ENCODE measurements around the gene USP22.
"Not testable (repeated sequence)": the region's sequence is repeated elsewhere in the genome, so short reads cannot be mapped to it uniquely, and the experiment has no call there.

The USP22 gene

GRCh38 chr17:21042458-21043295 lies at the start of gene USP22:
Gene USP22, minus strand, starts transcription at chr17:21043011. Its CDS starts 176 bp downstream, at chr17:21042835.
- no peak for FAIRE-seq

- FAIRE-seq = peak; percentile 13
These were observed 48.2 kb upstream of the USP22 start for GRCh38 chr17:21090902-21091618.

GRCh38 chr17:21089933-21090901 lies 47.4 kb upstream of the USP22 start:
- FAIRE-seq = no peak

DNA sequence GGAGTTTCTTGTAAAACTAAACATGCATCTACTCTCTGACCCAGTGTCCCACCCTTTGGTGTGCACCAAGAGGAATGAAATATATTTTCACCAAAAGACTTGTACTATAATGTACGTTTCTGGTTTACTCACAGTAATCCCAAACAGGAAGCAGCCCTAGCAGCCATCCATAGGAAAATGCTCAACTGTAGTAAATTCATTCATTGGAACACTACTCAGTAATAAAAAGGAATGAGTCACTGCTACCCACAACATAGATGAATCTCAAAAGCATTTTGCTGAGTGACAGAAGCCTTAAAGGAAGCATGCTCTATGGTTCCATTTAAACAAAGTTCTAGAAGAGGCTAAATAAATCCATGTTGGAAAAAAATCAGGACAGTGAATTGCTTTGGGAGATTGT lies 46.3 kb upstream of the USP22 start:
- no peak for FAIRE-seq

DNA sequence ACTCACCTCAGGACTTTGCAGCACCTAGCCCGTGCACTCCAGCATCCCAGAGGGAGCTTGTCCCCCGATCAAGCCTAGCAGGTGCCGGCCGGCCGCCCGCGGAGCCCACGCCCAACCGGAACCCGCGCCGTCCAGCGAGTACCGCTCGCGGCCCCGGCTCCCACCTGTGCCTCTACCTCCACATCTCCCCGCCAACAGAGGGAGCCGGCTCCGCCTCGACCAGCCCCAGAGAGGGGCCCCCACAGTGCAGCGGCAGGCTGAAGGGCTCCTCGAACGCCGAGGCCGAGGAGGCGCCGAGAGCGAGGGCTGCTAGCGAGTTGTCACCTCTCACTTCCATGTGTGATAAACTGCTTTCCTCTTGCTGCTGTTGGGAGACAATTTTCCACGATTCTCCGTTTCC lies 42.9 kb upstream of the USP22 start:
- no peak for FAIRE-seq

- FAIRE-seq = not testable (repeated sequence)
These were observed 42.5 kb upstream of the USP22 start for GRCh38 chr17:21085280-21085679.

- no peak for FAIRE-seq
These were observed 39.2 kb upstream of the USP22 start for GRCh38 chr17:21082001-21082436.

- no peak for FAIRE-seq
These were observed 36.4 kb upstream of the USP22 start for GRCh38 chr17:21079196-21079595.

- no peak for FAIRE-seq
These were observed 35.4 kb upstream of the USP22 start for GRCh38 chr17:21078016-21078780.

- FAIRE-seq = no peak
These were observed 34.5 kb upstream of the USP22 start for GRCh38 chr17:21077281-21077680.

- FAIRE-seq = no peak
These were observed 33.4 kb upstream of the USP22 start for GRCh38 chr17:21076242-21076641.

DNA sequence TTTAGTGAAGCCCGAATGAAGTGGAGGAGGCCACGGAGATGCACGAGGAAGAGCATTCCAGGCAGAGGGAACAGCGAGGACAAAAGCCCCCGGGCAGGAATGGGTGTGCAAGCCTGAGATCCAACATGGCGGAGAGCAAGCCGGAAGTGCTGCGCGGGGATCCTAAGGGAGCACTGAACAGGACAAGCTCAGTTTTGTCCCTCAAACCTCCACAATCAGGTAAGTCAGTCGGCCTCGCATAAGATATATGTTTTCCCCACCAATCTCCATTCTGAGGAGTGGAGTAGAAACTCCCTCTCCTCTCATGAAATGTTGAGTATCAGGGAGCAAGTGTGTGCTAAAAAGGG lies 32.9 kb upstream of the USP22 start:
- no peak for FAIRE-seq

DNA sequence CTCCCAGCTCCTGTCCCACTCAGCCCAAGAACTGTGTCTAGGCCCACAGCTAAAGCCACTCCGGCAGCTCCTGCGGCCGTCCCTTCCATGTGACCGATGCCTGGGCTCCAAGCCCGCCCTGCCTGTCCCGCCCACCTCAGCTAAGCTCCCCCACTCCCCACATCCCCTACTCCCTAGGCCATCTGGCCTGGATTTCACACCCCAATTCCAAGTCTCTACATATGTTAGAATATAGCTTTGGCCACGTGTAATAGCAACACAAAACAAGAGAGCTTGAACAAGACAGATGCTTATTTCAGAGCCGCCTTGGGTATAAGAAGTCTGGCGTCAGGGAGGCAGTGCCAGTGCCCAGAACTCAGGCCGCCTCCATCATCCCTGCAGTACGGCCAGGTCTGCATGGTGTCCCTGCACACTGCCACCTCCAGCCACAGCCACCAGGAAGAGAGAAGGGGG lies 30.0 kb upstream of the USP22 start:
- FAIRE-seq = no peak

DNA sequence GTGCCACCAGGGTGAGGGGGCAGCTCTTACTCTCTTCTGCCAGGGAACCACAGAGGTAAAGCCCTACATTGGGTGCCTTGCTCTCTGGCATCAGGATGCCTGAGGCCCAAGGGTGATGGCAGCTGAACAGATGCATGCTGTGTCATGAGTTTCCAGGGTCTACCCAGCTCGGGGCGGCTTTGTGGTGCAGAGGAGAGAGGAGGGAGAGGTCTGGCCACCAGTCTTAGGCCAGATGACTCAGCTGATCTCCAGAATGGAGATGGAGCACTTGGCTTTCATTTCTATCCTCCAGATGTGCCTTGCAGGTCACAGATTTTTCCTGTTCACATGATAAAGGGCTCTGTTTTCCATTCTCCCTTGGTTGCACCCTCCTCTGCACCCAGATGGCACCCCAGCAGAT lies 23.6 kb upstream of the USP22 start:
- no peak for FAIRE-seq

- no peak for FAIRE-seq
These were observed 19.2 kb upstream of the USP22 start for GRCh38 chr17:21061971-21062526.

DNA sequence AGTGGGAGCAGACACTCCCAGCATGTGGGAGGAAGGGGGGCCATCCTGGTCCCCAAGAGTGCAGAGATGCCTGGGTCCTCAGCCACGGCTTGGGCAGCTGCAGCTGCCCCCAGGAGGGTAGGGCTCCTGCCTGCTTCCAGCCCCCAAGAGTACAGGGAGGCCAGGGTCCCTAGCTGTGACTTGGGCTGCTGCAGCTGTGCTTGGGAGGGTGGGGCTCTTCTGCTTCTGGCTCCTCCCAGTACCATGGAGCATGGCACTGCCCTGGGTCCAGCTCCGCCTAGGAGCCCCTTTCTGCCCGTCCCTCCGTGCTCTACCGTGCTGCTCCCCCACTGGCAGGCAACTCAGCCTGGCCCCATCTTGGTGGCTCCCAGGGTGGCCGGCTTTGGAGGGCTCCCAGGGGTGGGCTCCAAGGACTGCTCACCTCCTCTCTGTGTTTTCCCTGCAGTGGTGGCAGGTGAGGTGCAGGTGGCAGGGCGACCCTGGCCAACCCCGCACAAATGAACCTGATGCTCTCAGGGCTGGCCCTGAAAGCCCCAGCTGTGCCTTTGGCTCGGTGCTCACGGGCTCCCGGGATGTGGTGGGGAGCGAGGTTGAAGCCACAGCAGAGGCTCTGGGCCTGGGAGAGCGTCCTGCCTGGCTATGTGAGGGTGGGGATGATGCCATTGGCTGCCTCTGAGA lies 18.5 kb upstream of the USP22 start:
- FAIRE-seq = no peak

DNA sequence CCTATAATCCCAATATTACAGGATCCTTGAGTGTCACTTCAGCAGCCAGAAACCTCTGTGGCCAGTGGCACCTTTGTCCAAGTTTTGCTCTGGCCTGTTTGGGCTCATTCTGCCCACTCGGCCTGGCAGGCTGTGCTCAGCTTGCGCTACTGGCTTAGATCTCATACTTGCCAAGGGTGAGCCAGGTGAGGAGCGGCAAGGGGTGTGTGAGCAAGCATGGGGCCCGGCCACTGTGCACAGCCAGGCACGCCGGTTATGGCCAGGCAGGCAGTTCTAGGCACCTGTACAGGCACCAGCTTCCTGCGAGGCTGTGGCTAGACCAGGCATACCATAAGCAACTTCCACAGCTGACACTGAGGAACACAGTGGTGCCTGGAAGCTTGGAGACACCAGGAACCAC lies 16.9 kb upstream of the USP22 start:
- FAIRE-seq = no peak

DNA sequence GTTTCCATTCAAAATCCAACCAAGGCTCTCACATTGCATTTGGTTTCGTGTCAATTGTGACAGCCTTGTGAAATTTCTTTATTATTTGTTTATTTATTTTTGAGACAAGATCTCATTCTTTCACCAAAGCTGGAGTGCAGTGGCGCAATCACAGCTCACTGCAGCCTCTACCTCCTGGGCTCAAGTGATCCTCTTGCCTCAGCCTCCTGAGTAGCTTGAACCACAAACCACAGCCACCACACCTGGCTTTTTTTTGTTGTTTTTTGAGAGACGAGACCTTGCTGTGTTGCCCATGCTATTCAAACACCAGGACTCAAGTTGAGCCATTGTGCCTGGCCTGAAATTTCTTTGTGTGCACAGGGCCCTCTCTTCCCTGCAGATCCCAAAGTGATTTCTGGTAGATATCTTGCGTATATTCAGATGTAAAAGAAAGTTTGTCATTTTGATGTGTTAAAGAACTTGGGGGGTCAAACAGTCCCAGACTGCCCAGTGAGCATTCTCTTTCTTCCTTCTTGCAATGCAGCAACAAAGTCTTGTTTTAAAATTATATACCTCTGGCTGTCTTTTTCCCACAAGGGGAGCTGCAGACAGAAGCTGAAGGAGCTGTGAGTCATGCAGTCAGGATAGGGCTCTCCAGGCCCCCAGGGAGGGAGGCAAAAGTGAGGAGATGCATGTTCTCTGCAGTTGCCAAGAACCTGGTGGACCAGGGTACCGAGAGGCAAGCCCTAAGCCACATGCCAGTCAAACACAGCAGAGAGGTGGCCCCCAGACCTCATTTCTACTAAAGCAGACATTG lies 15.5 kb upstream of the USP22 start:
- no peak for FAIRE-seq

DNA sequence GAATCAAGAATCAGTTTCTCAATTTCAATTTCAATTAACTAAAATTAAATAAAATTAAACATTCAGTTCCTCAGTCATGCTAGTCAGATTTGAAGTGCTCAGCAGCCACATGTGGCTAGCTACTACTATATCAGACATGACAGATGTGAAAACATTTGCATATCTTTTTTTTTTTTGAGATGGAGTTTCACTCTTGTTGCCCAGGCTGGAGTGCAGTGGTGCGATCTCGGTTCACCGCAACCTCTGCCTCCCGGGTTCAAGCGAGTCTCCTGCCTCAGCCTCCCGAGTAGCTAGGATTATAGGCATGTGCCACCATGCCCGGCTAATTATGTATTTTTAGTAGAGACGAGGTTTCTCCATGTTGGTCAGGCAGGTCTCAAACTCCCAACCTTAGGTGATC lies 10.2 kb upstream of the USP22 start:
- not testable (repeated sequence) for FAIRE-seq

DNA sequence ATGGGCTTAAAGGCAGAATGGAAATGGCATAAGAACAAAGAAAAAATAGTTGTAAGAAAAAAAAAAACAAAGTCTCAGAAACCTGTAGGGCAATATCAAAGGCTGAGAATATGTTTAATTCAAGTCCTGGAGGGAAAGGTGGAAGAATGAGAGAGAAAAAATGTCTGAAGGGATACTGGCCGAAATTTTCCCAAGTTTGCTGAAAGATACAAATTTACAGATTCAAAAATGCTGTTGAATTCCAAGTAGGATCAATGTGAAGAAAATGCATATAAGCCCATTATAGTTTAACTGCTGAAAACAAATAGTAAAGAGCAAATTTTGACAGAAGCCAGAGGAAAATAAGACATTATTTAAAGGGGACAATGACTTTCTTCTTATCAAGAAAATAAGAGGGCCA lies 6.6 kb upstream of the USP22 start:
- no peak for FAIRE-seq

Measured in G401.6 (cell line).